SU-DHL-6 (cell line): ENCODE results near the gene HECTD4.

ENCODE experiments used
- H2AFZ ChIP-seq: fragments of 200-600 bp; sonication (generic); 2 replicates; pipeline ENCODE4 v1.6.1; 2014; ENCODE audit warnings: low read depth, mild to moderate bottlenecking, moderate library complexity, mixed read lengths, antibody characterized with exemption, low read length; ENCODE audit not compliant: severe bottlenecking
- H3F3A ChIP-seq: fragments of 200-600 bp; shearing (Covaris generic); 2 replicates; pipeline ENCODE4 v1.6.0; 2016; ENCODE audit warnings: antibody characterized with exemption, mild to moderate bottlenecking; ENCODE audit not compliant: insufficient read depth
- H3K27ac ChIP-seq: fragments of 200-600 bp; sonication (generic); 2 replicates; pipeline ENCODE4 v1.5.1; 2016; ENCODE audit warnings: low read depth, mild to moderate bottlenecking, low read length, moderate library complexity, mixed read lengths
- H3K27me3 ChIP-seq: fragments of 200-600 bp; sonication (generic), shearing (Covaris generic); 2 replicates; pipeline ENCODE4 v1.6.0; 2014; ENCODE audit warnings: mild to moderate bottlenecking, low read length
- H3K36me3 ChIP-seq: fragments of 200-600 bp; sonication (generic); 2 replicates; pipeline ENCODE4 v1.6.1; 2014; ENCODE audit warnings: mild to moderate bottlenecking, low read length, mixed read lengths
- H3K4me2 ChIP-seq: fragments of 300-600, 200-600 bp; shearing (Covaris generic), sonication (generic); 2 replicates; pipeline ENCODE4 v1.6.0; 2014; ENCODE audit warnings: low read length, low read depth, mild to moderate bottlenecking; ENCODE audit not compliant: poor library complexity, severe bottlenecking
- H3K4me3 ChIP-seq: fragments of 200-600 bp; sonication (generic); 2 replicates; pipeline ENCODE4 v1.5.1; 2014; ENCODE audit warnings: antibody characterized with exemption, low read length, mild to moderate bottlenecking, mixed read lengths; ENCODE audit not compliant: insufficient read depth, poor library complexity, severe bottlenecking
- H3K79me2 ChIP-seq: fragments of 200-600 bp; sonication (generic); 2 replicates; pipeline ENCODE4 v1.6.1; 2014; ENCODE audit warnings: mild to moderate bottlenecking, low read length, moderate library complexity; ENCODE audit not compliant: insufficient read depth
- H3K9ac ChIP-seq: fragments of 200-600 bp; sonication (generic); 2 replicates; pipeline ENCODE4 v1.7.0; 2014; ENCODE audit warnings: mild to moderate bottlenecking, low read length
- H3K9me2 ChIP-seq: fragments of 200-600 bp; sonication (generic); replicated peaks from 2 replicates; pipeline ENCODE4 v1.6.1; 2014; ENCODE audit warnings: low read length; ENCODE audit not compliant: insufficient read depth
- H3K9me3 ChIP-seq: fragments of 200-600 bp; sonication (generic); 2 replicates; pipeline ENCODE4 v1.6.1; 2014; ENCODE audit warnings: low read length, mixed read lengths; ENCODE audit not compliant: insufficient read depth
- H4K20me1 ChIP-seq: fragments of 200-600 bp; sonication (generic); 2 replicates; pipeline ENCODE4 v1.6.1; 2014; ENCODE audit warnings: low read depth, mild to moderate bottlenecking, antibody characterized with exemption, low read length, moderate library complexity, mixed read lengths
- CTCF ChIP-seq: fragments of 200-600 bp; sonication (generic); IDR thresholded peaks from one replicate; pipeline ENCODE4 v1.5.1; 2017; ENCODE audit warnings: antibody characterized with exemption, mild to moderate bottlenecking, low read length, moderate library complexity; ENCODE audit not compliant: insufficient read depth, poor library complexity, severe bottlenecking
- EZH2phosphoT487 ChIP-seq: fragments of 200-600 bp; sonication (generic), shearing (Covaris generic); conservative IDR thresholded peaks from 2 replicates; pipeline ENCODE4 v1.6.1; 2018; ENCODE audit warnings: mild to moderate bottlenecking, antibody characterized with exemption, low read length, moderate library complexity, mixed read lengths

HECTD4 gene

GRCh38 chr12:112308652-112309051, 73.6 kb downstream of the HECTD4 start:
- H3K36me3 ChIP-seq = peaks cover 5% of the 10 kb centered on the region; the same call in 1 of the 2 replicates
- no peaks in the 10 kb centered on the region for H3K9me2 ChIP-seq
- H3K79me2 ChIP-seq = no peaks in the 10 kb centered on the region
- H3F3A ChIP-seq = no peaks in the 10 kb centered on the region
- H3K4me2 ChIP-seq = no peak overlapping the region
- H4K20me1 ChIP-seq = no peaks in the 10 kb centered on the region
- TF ChIP-seq CTCF = no peak
- no peak for TF ChIP-seq EZH2phosphoT487
- H3K9ac ChIP-seq = no peak overlapping the region
- no peak overlapping the region for H3K4me3 ChIP-seq
- no peak overlapping the region for H2AFZ ChIP-seq
- no peak overlapping the region for H3K27ac ChIP-seq
- no peaks in the 10 kb centered on the region for H3K27me3 ChIP-seq
- H3K9me3 ChIP-seq = no peaks in the 10 kb centered on the region

- TF ChIP-seq EZH2phosphoT487 (no peak), CTCF (no peak)
- no peaks in the 10 kb centered on the region for H3K27me3 ChIP-seq
- H3K9me2 ChIP-seq = no peaks in the 10 kb centered on the region
- no peak overlapping the region for H3K9ac ChIP-seq
- H3K36me3 ChIP-seq = 0 out of 2 replicates have a peak, but pooled peaks cover 5% of the 10 kb centered on the region
- no peak overlapping the region for H2AFZ ChIP-seq
- no peaks in the 10 kb centered on the region for H4K20me1 ChIP-seq
- no peak overlapping the region for H3K4me3 ChIP-seq
- no peaks in the 10 kb centered on the region for H3K9me3 ChIP-seq
- H3K79me2 ChIP-seq = no peaks in the 10 kb centered on the region
- no peak overlapping the region for H3K4me2 ChIP-seq
- no peaks in the 10 kb centered on the region for H3F3A ChIP-seq
- H3K27ac ChIP-seq = no peak overlapping the region
Observed at GRCh38 chr12:112308161-112308560, 74.1 kb downstream of the HECTD4 start.

- Histone ChIP-seq H3K79me2 (no peaks in the 10 kb centered on the region), H2AFZ (no peak overlapping the region), H3F3A (no peaks in the 10 kb centered on the region), H3K27me3 (no peaks in the 10 kb centered on the region), H3K9me3 (no peaks in the 10 kb centered on the region), H3K4me3 (no peak overlapping the region), H4K20me1 (no peaks in the 10 kb centered on the region), H3K27ac (no peak overlapping the region), H3K4me2 (no peak overlapping the region), H3K36me3 (0 out of 2 replicates have a peak, but pooled peaks cover 5% of the 10 kb centered on the region), H3K9me2 (no peaks in the 10 kb centered on the region), H3K9ac (no peak overlapping the region)
- TF ChIP-seq CTCF = no peak
- TF ChIP-seq EZH2phosphoT487 = no peak
Observed at GRCh38 chr12:112307317-112308011, 74.8 kb downstream of the HECTD4 start.
